NCI-H748 treated with DMSO at 0.1 percent for 48 hours (cell line): ENCODE results near the gene CTRB2.
"Not testable (repeated sequence)": the region's sequence is repeated elsewhere in the genome, so short reads cannot be mapped to it uniquely, and the experiment has no call there.

Experiments used
- DNase-seq: peaks from one replicate; lab custom pipeline; 2025; lab: John Stamatoyannopoulos, UW

Gene CTRB2

DNA sequence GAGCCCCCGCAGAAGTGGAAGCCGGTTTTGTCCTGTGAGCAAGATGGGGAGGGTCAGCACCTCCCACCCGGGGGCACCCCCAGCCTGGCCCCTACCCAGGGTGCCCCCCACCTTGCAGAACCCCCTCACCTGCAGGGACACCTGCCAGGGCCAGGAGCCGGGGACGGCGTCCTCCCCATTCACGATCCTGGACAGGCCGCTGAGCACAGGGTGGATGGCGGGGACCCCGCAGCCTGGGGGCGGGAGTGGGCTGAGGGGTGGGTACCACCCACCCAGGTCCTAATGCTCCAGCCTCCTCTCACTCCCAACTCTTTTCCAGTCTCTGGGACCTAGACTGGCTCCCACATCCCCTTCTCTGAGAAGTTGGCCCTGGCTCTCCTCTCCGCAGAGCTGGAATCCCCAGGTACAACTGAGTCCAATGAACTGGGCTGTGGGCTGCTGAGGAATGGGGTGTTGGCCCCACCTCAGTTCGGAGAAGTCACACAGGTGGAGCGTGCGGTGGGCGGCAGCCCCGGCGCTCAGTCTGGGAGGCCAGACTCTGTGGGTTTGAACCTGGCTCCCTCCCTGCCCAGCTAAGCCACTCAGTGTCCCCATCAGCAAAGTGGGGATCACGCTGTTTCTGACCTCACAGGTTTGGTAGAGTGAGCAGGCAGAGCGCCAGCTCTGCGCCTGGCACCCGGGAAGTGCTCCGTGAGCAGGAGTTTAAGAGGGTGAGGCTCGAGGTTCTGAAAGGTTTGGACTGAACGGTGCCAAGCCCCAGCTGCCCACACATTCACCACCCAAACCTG, 806 bp downstream of the CTRB2 start:
- DNase-seq = not testable (repeated sequence)

GRCh38 chr16:75205438-75205837, 1.5 kb downstream of the CTRB2 start:
- not testable (repeated sequence) for DNase-seq

DNA sequence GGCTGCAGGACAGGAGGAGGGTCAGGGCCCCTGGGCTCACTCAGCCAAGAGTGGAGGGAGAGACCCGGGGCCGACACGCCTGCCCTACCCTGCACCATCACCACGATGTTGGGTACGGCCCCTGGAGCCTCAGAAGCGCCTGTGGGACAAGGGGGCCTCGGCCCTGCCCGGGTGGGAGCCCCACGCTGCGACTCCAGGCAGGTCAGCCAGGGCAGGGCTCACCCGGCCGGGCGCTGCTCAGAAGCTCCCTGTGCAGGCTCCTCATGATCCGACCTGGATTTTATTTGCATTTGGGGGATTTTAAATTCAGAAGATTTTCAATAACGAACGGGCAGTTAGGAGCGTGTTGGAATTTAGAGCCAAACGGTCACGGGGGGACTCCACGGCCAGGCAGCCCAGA, 2.1 kb downstream of the CTRB2 start:
- DNase-seq = not testable (repeated sequence)

- DNase-seq = no peak
Observed at GRCh38 chr16:75204410-75204758, 2.6 kb downstream of the CTRB2 start.

GRCh38 chr16:75203667-75204409, 3.1 kb downstream of the CTRB2 start:
- DNase-seq = no peak

- DNase-seq = no peak
Observed at GRCh38 chr16:75203096-75203495, 3.9 kb downstream of the CTRB2 start.

DNA sequence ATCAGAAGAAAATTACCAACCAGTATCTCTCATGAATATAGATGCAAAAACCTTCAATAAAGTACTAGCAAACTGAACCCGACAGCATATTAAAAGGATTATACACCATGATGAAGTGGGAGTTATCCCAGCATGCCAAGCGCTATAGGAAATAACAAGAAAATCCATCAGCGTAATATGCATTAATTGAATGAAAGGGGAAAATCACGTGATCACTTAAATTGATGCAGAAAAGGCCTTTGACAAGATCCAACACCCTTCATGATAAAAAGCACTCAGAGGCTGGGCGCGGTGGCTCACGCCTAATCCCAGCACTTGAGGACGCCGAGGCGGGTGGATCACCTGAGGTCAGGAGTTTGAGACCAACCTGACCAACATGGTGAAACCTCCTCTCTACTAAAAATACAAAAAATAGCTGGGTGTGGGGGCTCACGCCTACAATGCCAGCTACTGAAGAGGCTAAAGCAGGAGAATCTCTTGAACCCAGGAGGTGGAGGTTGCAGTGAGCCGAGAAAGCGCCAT, 4.8 kb downstream of the CTRB2 start:
- no peak for DNase-seq

GRCh38 chr16:75198135-75198600, 8.8 kb downstream of the CTRB2 start:
- DNase-seq = no peak

DNA sequence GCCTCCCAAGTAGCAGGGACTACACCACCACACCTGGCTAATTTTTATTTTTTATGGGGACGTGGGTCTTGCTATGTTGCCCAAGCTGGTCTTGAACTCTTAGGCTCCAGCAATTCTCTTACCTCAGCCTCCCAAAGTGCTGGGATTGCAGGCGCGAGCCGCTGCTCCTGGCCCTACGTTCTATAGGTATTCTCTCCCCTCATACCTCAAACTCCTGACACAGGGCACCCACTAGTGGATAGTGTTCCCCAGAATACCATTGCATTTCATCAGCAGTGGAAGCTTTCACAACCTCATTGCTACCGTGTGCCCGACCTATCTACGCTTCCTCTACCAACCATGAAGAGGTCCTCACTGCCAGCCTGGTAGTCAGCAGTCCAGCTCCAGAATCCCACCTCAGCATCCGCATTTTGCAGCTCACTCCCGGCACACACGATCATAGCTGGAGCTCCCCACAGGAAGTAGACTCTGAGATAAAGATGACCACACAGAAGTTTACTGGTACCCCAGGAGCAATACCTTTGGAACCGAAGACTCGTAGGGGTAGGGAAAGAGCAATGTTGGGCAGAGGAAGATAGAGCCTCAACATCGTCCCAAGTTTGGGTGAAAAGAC, 9.3 kb downstream of the CTRB2 start:
- no peak for DNase-seq

DNA sequence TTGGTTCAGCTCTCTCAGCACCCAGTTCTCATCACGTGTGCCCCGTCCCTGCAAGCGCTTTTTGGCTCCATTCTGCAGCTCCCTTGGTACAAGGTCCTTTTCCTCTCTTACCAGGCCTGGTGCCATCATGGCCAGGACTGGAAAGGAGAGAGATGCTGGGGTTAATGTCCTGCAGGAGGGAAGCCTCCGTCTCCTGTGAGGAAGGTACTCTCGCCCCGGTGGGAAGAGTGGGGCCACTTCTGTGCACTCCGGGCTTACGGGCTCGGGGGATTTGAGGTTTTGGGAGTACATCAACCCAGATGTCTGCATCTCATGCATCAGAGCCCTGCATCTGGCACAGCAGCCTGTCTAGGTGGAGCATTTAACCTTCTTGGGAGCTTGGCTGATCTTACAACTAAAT, 10.1 kb downstream of the CTRB2 start:
- DNase-seq = no peak

DNA sequence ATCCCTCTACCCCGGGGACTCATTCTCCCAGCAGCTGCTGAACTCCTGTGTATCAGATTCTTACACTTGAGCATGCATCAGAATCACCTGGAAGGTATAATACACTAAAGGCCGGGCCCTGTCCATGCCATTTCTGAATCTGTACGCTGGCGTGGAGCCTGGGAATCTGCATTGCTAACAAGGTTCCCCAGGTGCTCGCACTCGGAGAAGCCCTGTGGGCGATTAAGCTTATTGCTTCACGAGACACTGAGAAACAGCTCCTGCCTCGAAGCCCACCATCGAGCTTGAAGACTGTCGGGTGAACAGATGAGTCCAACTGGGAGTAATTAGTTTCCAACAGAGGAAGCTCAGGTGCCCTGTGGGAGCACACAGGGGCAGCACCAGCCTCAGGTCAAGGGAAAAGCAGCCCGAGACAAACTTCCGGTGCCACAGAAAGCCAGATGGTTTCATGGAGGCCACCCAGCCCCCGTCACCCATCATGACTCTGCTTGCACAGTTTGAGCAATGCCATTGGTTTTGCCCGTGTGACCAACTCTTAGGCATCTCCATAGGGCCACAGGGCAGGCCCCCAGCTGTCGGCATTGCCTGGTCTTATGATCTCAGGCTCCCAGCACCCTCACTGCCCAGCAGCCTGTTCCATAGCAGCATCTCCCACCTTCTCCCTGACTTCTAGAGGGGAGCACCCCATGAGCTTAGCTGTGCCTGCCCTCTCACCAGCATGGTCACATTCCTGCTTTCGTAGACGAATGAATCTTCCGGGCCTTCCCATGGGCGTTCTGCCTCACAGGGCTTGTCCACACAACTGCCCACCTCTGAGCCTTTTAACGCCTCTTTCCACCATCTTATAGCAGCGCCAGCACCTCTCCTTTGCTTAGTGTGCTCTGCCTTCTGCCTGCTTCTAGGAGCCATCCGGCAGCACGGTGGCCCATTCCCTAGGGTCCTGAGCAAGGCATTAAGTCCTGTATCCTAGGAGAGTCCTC, 10.9 kb downstream of the CTRB2 start:
- no peak for DNase-seq

GRCh38 chr16:75193730-75194444, 13.1 kb downstream of the CTRB2 start:
- DNase-seq = no peak

DNA sequence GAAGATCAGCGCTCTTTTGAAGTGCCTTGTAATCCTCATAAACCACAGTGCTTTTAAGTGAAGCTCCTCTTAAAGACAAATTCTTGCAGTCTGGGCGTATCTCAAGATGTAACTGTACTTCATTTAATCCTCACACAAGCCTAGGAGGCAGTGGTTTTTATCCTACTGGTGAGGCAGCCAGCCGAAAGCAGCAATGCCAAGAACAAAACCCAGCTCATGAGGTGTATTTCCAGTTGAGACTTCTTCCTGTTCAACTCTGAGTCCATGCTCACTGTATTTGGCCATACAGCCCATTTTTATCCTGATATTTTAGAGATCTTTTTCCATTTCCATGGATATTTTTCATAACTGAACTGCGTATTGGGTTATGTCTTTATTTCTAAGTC, 13.7 kb downstream of the CTRB2 start:
- DNase-seq = no peak

GRCh38 chr16:75192606-75193264, 14.2 kb downstream of the CTRB2 start:
- DNase-seq = no peak

DNA sequence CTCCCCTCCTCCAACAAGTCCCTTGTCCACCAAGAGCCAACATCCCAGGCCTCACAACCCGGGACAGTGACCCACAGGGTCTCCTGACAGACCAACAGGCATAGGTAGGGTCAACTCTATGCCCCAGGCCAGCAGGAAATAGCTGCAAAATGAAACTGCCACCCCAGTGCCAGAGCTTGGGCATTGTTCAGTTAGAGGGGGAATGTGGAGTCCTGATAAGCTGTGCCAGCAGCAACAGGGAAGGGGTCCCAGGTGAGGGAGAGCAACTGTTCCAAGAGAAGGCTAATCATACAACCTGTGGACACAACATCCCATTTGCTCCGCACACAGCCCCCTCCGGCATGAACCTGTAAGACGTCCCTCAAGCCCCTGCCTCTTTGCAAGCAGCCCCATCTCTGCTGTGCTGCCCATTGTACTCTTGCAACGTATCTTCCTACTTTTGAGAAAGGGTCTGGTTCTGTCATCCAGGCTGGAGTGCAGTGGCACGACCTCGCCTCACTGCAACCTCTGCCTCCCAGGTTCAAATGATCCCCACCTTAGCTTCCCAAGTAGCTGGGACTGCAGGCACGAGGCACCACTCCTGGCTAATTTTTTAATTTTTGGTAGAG, 17.2 kb downstream of the CTRB2 start:
- no peak for DNase-seq

GRCh38 chr16:75188832-75189477, 18.0 kb downstream of the CTRB2 start:
- no peak for DNase-seq

DNA sequence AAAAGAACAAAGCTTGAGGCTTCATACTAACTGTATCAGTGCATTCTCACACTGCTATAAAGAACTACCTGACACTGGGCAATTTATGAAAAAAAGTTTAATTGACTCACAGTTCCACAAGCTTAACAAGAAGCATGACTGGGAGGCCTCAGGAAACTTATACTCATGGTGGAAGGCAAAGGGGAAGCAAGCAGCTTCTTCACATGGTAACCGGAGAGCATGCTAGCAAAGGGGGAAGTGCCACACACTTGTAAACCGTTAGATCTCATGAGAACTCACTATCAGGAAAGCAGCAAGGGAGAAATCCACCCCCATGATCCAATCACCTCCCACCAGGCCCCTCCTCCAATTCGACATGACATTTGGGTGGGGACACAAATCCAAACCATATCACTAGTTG, 25.3 kb downstream of the CTRB2 start:
- DNase-seq = no peak

- DNase-seq = no peak
Observed at GRCh38 chr16:75179208-75179607, 27.8 kb downstream of the CTRB2 start.

DNA sequence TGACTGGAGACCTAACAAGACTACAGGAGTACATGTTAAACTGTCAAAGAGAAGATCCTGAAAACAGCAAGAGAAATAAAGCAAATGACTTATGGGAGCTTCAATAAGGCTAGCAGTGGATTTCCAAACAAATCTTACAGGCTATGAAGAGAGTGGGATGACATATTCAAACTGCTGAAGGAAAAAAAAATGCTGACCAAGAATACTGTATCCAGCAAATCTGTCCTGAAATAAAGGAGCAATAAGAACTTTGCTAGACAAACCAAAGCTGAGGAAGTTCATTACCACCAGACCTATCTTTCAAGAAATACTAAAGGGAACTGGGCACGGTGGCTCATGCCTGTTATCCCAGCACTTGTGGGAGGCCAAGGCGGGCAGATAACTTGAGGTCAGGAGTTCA, 30.0 kb downstream of the CTRB2 start:
- no peak for DNase-seq
